GM12891 (cell line): Measurements from ENCODE around the gene ADSL.

Source experiments
- DNase-seq: peaks from one replicate; pipeline ENCODE4 v3.0.0; 2011; ENCODE audit warnings: low spot score; ENCODE audit not compliant: insufficient read length
- FAIRE-seq: peaks from 2 replicates; lab custom pipeline; 2011; peaks lifted over from hg19 to GRCh38; lab: Jason Lieb, UNC
- PAX5 ChIP-seq: IDR thresholded peaks from 2 replicates; pipeline ENCODE4 v1.6.1; 2011; ENCODE audit warnings: low read length, moderate library complexity, mild to moderate bottlenecking; ENCODE audit not compliant: insufficient read depth, severe bottlenecking
- POLR2A ChIP-seq: IDR thresholded peaks from 2 replicates; pipeline ENCODE4 v1.6.1; 2011; ENCODE audit warnings: low read depth, low read length, control low read depth
- POLR2AphosphoS5 ChIP-seq: IDR thresholded peaks from 2 replicates; pipeline ENCODE4 v1.6.1; 2011; ENCODE audit warnings: low read depth, low read length, control low read depth
- POU2F2 ChIP-seq: IDR thresholded peaks from 2 replicates; pipeline ENCODE4 v1.6.1; 2011; ENCODE audit warnings: low read depth, mild to moderate bottlenecking, control low read depth, low read length, moderate library complexity
- SPI1 ChIP-seq: IDR thresholded peaks from 2 replicates; pipeline ENCODE4 v1.6.1; 2011; ENCODE audit warnings: low read depth, low read length, control low read depth
- TAF1 ChIP-seq: IDR thresholded peaks from 2 replicates; pipeline ENCODE4 v1.6.1; 2011; ENCODE audit warnings: low read depth, low read length, control low read depth

Gene ADSL

DNA sequence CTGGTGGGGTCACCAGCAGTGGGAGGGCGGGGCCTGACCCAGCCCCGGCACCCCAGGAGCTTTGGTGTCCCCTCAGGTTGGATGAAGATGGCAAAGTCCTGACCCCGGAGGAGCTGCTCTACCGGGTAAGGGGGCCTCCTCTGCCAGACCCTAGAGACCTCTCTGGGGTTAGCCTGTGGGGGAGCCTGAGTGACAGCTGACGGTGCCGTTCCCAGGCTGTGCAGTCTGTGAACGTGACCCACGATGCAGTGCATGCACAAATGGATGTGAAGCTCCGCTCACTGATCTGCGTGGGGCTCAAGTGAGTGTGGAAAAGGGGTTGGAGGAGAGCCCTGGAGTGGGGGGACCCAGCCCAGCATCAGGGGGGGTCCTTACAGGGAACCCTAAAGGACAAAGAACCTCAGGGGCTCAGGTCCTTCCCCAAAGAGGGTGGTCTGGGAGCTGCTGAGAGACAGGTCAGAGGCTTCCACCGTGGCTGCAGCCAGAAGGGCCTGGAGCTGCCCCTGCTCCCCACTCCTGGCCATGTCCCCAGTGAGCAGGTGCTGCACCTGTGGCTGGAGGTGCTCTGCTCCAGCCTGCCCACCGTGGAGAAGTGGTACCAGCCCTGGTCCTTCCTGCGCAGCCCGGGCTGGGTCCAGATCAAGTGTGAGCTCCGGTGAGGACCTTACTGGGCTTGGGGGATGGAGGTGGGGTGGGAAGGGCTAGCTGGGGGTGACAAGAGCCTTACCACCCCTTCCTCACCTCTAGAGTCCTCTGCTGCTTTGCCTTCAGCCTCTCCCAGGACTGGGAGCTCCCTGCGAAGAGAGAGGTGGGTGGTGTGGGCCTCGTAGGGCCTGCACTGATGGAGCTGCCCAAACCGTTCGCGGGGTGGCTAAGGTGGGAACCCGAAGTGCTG lies 62.7 kb downstream of the ADSL start:
- no peak for TF ChIP-seq TAF1
- peak; percentile 2; the same call in 1 of the 2 replicates for TF ChIP-seq POLR2A
- DNase-seq = no peak
- no peak for FAIRE-seq

DNA sequence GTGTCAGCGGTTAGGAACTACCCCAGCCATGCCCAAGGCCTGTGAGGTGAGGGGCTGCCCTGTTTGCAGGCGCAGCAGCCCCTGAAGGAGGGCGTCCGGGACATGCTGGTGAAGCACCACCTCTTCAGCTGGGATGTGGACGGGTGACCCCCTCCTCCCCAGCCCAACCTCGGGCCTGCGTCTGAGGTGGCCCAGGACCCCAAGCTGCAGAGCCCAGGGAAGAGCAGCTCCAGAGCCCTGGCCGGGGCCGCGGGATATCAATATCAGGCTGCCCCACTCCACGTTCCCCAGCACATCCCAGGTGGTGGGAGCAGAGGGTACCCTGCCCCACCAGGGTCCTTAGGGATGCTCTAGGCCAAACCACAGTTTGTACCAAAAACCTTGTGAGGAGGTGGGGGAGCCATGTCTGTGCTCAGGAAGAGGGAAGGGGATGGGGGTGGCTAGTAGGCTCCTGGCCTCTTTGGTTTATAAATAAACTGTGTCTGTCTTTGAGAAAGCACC lies 63.4 kb downstream of the ADSL start:
- TF ChIP-seq POU2F2 (no peak), POLR2A (no peak), POLR2AphosphoS5 (no peak; the same call in 1 of the 2 replicates), PAX5 (no peak)
- no peak for FAIRE-seq

GRCh38 chr22:40410272-40410671 lies 64.0 kb downstream of the ADSL start:
- TF ChIP-seq POLR2AphosphoS5 = no peak
- TF ChIP-seq PAX5 = no peak
- TF ChIP-seq SPI1 = no peak
- no peak for TF ChIP-seq POLR2A
- TF ChIP-seq TAF1 = no peak
- no peak for TF ChIP-seq POU2F2
- no peak for FAIRE-seq
- DNase-seq = no peak

More for the DNA sequence above, 63.4 kb downstream of the ADSL start:
- no peak for DNase-seq

- DNase-seq = no peak
- FAIRE-seq = no peak
- TF ChIP-seq POLR2A = no peak
- no peak for TF ChIP-seq SPI1
- no peak for TF ChIP-seq POU2F2
- no peak for TF ChIP-seq POLR2AphosphoS5
- TF ChIP-seq PAX5 = no peak
- TF ChIP-seq TAF1 = no peak
Observed at GRCh38 chr22:40410731-40411505, 64.6 kb downstream of the ADSL start.

DNA sequence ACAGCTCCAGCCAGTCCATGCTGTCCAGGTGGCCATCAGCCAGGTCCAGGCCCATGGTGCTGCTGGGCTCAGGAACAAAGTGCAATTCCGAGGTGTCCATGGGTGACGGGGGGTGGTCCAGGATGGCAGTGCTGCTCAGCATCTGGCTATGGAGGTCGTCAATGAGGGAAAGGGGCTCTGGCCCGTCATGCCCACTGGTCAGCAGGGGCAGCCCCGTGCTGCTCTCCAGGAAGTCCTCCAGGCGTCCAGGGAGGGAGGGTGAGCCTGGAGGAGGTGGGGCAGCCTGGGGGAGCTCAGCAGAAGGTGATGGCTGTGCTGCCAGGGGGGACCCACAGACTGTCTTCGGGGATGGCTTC lies 65.2 kb downstream of the ADSL start:
- no peak for DNase-seq
- TF ChIP-seq TAF1 = no peak
- no peak for TF ChIP-seq SPI1
- TF ChIP-seq POLR2A = no peak
- no peak for TF ChIP-seq POU2F2
- no peak for TF ChIP-seq POLR2AphosphoS5
- TF ChIP-seq PAX5 = no peak
- no peak for FAIRE-seq

GRCh38 chr22:40412441-40412840 lies 66.1 kb downstream of the ADSL start:
- TF ChIP-seq POU2F2 (no peak), SPI1 (peak; percentile 88)
- DNase-seq = no peak
- FAIRE-seq = peak; percentile 97

DNA sequence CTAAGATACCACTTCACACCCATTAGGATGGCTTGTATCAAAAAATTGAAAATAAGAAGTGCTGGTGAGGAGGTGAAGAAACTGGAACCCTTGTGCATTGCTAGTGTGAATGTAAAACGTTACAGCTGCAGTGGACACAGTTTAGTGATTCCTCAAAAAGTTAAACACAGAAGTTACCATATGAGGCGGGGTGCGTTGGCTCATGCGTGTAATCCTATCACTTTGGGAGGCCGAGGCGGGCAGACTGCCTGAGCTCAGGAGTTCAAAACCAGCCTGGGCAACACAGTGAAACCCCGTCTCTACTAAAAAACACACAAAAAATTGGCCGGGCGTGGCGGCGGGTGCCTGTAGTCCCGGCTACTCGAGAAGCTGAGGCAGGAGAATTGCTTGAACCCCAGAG lies 67.6 kb downstream of the ADSL start:
- FAIRE-seq = peak; percentile 77
- no peak for DNase-seq
- TF ChIP-seq SPI1 (no peak), POU2F2 (no peak), POLR2AphosphoS5 (no peak), TAF1 (no peak), PAX5 (no peak), POLR2A (no peak)

DNA sequence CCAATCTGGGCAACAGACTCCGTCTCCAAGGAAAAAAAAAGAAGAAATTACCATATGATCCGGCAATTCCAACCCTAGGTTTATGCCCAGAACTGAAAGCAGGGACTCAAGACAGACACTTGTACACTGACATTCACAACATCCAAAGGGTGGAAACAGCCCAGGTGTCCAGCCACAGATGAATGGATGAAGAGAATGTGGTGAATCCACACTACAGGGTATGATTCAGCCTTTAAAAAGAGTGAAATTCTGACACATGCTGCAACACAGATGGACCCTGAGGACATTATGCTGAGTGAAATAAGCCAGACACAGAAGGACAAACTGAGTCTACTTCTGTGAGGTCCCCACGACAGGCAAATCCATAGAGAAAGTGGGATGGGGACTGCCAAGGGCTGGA lies 68.0 kb downstream of the ADSL start:
- DNase-seq = no peak
- peak; percentile 85 for FAIRE-seq
- no peak for TF ChIP-seq TAF1
- no peak for TF ChIP-seq POLR2AphosphoS5

- DNase-seq (no peak), FAIRE-seq (no peak)
- TF ChIP-seq POU2F2 (no peak), POLR2AphosphoS5 (no peak; the same call in 1 of the 2 replicates), TAF1 (no peak), PAX5 (no peak), SPI1 (no peak), POLR2A (peak; percentile 63)
Observed at GRCh38 chr22:40414838-40415505, 68.7 kb downstream of the ADSL start.
